D721Med (cell line): Measurements from ENCODE around the gene VAT1L.

Source experiments
- DNase-seq: peaks from one replicate; pipeline ENCODE4 v3.0.0; 2011; ENCODE audit warnings: low spot score; ENCODE audit not compliant: insufficient read length
- FAIRE-seq: peaks from 2 replicates; lab custom pipeline; 2011; peaks lifted over from hg19 to GRCh38; lab: Jason Lieb, UNC
- TF ChIP-seq, protein P1 (sequence below): IDR thresholded peaks from 2 replicates; pipeline ENCODE4 v1.5.1; 2012; ENCODE audit warnings: mild to moderate bottlenecking, control low read depth; ENCODE audit not compliant: insufficient read depth; ENCODE audit errors: missing control alignments

The VAT1L gene

GRCh38 chr16:77807021-77807420 is 18.7 kb downstream of the VAT1L start:
- no peak for DNase-seq
- TF ChIP-seq, protein P1, sequence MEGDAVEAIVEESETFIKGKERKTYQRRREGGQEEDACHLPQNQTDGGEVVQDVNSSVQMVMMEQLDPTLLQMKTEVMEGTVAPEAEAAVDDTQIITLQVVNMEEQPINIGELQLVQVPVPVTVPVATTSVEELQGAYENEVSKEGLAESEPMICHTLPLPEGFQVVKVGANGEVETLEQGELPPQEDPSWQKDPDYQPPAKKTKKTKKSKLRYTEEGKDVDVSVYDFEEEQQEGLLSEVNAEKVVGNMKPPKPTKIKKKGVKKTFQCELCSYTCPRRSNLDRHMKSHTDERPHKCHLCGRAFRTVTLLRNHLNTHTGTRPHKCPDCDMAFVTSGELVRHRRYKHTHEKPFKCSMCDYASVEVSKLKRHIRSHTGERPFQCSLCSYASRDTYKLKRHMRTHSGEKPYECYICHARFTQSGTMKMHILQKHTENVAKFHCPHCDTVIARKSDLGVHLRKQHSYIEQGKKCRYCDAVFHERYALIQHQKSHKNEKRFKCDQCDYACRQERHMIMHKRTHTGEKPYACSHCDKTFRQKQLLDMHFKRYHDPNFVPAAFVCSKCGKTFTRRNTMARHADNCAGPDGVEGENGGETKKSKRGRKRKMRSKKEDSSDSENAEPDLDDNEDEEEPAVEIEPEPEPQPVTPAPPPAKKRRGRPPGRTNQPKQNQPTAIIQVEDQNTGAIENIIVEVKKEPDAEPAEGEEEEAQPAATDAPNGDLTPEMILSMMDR, result no peak
- no peak for FAIRE-seq

GRCh38 chr16:77812856-77813500 is 24.6 kb downstream of the VAT1L start:
- FAIRE-seq (no peak), DNase-seq (no peak)
- TF ChIP-seq, protein P1, result no peak

GRCh38 chr16:77816293-77816692 is 27.9 kb downstream of the VAT1L start:
- no peak for FAIRE-seq
- TF ChIP-seq, protein P1, result no peak

GRCh38 chr16:77820340-77820739 is 32.0 kb downstream of the VAT1L start:
- FAIRE-seq, result no peak
- TF ChIP-seq, protein P1, result no peak
- DNase-seq, result no peak

More at GRCh38 chr16:77816293-77816692, 27.9 kb downstream of the VAT1L start:
- DNase-seq, result no peak

- FAIRE-seq (no peak), DNase-seq (no peak)
- TF ChIP-seq, protein P1, result no peak
Observed at GRCh38 chr16:77822661-77823060, 34.3 kb downstream of the VAT1L start.

DNA sequence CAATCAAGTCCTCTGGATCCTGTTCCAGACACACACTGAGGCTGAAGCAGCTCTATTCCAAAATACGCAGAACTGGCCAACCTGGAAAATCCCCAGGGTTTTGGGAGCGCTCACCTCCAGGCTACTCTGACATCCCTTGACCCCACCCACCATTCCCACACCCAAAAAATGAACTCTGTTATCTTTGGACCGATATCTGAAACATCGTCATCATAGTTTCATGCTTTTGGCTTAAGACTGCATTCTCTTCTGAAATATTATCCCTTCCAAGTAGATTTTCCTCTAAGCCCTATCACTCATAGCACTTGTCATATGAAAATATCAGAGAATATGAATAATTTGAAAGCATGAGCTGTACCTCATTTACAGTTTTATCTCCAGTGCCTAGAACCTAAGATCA is 34.7 kb downstream of the VAT1L start:
- TF ChIP-seq, protein P1, result no peak
- DNase-seq, result no peak
- no peak for FAIRE-seq

GRCh38 chr16:77825196-77825595 is 36.8 kb downstream of the VAT1L start:
- DNase-seq, result no peak
- no peak for FAIRE-seq
- TF ChIP-seq, protein P1, result no peak
